Kidney (tissue), 14 donors: Measurements from ENCODE around the gene CHN2. TPM values are rescaled to one million over a fixed set of nuclear protein-coding genes. Genes with fewer than 3 reads are reported as not detected.
A peak's percentile ranks its signal among the peaks of the same experiment; 100 is the strongest.

Experiments
- DNase-seq, 5 donors: peaks; one replicate each; pipeline ENCODE4 v3.0.0-alpha.2; 2013 to 2020
- FAIRE-seq: peaks from 2 replicates; lab custom pipeline; 2012; peaks lifted over from hg19 to GRCh38; lab: Jason Lieb, UNC
- H3K27ac ChIP-seq, 2 donors: one replicate each; pipeline ENCODE4 v1.7.0; 2013; ENCODE audit warnings: low read depth in 2 of 2, low read length in 2 of 2, inconsistent platforms in 1 of 2
- H3K27me3 ChIP-seq: one replicate; pipeline ENCODE4 v1.7.1; 2013; ENCODE audit warnings: low read length, inconsistent platforms; ENCODE audit not compliant: control insufficient read depth, insufficient read depth
- H3K36me3 ChIP-seq, 3 donors: one replicate each; pipeline versions ENCODE4 v1.7.0 to v1.7.1; 2013; ENCODE audit warnings: low read length in 3 of 3, control low read depth in 1 of 3, inconsistent platforms in 1 of 3; ENCODE audit not compliant: insufficient read depth in 3 of 3, control insufficient read depth in 2 of 3
- H3K4me1 ChIP-seq, 3 donors: one replicate each; pipeline versions ENCODE4 v1.7.0 to v1.7.1; 2013; ENCODE audit warnings: low read length in 3 of 3, inconsistent platforms in 1 of 3, low read depth in 1 of 3; ENCODE audit not compliant: control insufficient read depth in 2 of 3, insufficient read depth in 2 of 3
- H3K4me3 ChIP-seq, 3 donors: one replicate each; pipeline versions ENCODE4 v1.7.0 to v1.8.1; 2013; ENCODE audit warnings: low read length in 3 of 3, control low read depth in 1 of 3, inconsistent platforms in 1 of 3
- H3K9ac ChIP-seq, 3 donors: one replicate each; pipeline versions ENCODE4 v1.7.0 to v1.7.1; 2013; ENCODE audit warnings: low read length in 3 of 3, control low read depth in 1 of 3, inconsistent platforms in 1 of 3
- H3K9me3 ChIP-seq, 3 donors: one replicate each; pipeline versions ENCODE4 v1.7.0 to v1.7.1; 2013; ENCODE audit warnings: low read length in 3 of 3, control low read depth in 1 of 3, inconsistent platforms in 1 of 3; ENCODE audit not compliant: control insufficient read depth in 2 of 3, insufficient read depth in 1 of 3
- intact Hi-C: fragments of 100-400 bp; cut with DNase I; formaldehyde crosslinking; loops from one replicate; pipeline ENCODE4 v1.11.1; 2022
- polyA plus RNA-seq: library from polyadenylated mRNA; stranded (reverse); fragments of 350-450 nt; fragmentation: Illumina TruSeq; extraction: RNeasy Lipid Tissue Mini Kit (QIAGEN cat#74804); gene quantifications from one replicate; pipeline ENCODE4 v1.2.3, GENCODE V29; 2014; ENCODE audit warnings: low read depth, low replicate concordance; ENCODE audit not compliant: insufficient read depth
- total RNA-seq: library from RNA; stranded (reverse); fragmentation: NEBNext Ultra II Directional; extraction: Animal tissue kit (Norgen Biotek cat#: 25700); gene quantifications from one replicate; pipeline ENCODE4 v1.2.1, GENCODE V29; 2021
- TF ChIP-seq, protein P1 (sequence below): IDR thresholded peaks from 3 replicates; pipeline ENCODE4 v1.5.1; 2012; ENCODE audit warnings: mild to moderate bottlenecking, moderate library complexity, borderline replicate concordance; ENCODE audit not compliant: insufficient read depth; ENCODE audit errors: extremely low read depth
- donor health status: control.
- donor health status: control.
- donor health status: control.
- donor health status: control.
- donor health status: control.
- donor health status: DM: yes; HTN: yes; CAD: no.
- donor health status: Normal renal cell carcinoma (clear cell type).

CHN2 gene
- total and polyA plus RNA-seq, 2 donors from 2014 or later: 7.4 to 22.5 TPM

DNA sequence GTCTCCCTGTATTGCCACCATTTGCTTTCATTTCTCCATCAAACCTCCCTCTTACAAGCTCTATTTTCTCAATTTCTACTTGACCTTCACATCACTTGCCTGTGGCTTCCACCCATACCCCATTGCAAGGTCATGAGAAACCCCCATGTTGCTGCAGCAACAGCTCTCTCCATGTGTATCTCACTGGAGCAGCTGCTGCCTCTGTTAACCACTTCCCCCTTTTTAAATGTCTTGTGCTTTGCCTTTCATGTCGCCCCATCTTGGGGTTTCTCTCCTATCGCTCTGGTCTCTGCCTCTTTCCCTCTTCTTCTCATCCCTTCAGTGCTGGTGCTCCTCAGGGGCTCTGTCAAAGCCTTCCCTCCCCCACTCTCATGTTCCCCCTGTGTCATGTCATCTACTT lies 148.8 kb downstream of the CHN2 start:
- Histone ChIP-seq H3K4me3 (no peak overlapping the region), H3K27me3 (no peaks in the 10 kb centered on the region), H3K9me3 (no peaks in the 10 kb centered on the region), H3K4me1 (peaks cover 0 to 4% (median 0%) of the 10 kb centered on the region in 3 donors), H3K27ac (no peak overlapping the region), H3K36me3 (no peaks in the 10 kb centered on the region), H3K9ac (no peak overlapping the region)
- intact Hi-C loops: no loop called here
- no peak for DNase-seq
- FAIRE-seq: no peak
- TF ChIP-seq, protein P1, sequence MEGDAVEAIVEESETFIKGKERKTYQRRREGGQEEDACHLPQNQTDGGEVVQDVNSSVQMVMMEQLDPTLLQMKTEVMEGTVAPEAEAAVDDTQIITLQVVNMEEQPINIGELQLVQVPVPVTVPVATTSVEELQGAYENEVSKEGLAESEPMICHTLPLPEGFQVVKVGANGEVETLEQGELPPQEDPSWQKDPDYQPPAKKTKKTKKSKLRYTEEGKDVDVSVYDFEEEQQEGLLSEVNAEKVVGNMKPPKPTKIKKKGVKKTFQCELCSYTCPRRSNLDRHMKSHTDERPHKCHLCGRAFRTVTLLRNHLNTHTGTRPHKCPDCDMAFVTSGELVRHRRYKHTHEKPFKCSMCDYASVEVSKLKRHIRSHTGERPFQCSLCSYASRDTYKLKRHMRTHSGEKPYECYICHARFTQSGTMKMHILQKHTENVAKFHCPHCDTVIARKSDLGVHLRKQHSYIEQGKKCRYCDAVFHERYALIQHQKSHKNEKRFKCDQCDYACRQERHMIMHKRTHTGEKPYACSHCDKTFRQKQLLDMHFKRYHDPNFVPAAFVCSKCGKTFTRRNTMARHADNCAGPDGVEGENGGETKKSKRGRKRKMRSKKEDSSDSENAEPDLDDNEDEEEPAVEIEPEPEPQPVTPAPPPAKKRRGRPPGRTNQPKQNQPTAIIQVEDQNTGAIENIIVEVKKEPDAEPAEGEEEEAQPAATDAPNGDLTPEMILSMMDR: no peak

GRCh38 chr7:29344334-29344978 lies 149.9 kb downstream of the CHN2 start:
- FAIRE-seq (no peak), DNase-seq (no peak)
- TF ChIP-seq, protein P1: no peak
- Histone ChIP-seq H3K9me3 (no peaks in the 10 kb centered on the region), H3K36me3 (no peaks in the 10 kb centered on the region), H3K4me3 (no peak overlapping the region), H3K4me1 (peaks cover 0 to 4% (median 0%) of the 10 kb centered on the region in 3 donors), H3K9ac (no peak overlapping the region), H3K27ac (no peak overlapping the region), H3K27me3 (no peaks in the 10 kb centered on the region)
- intact Hi-C loops: no loop called here

DNA sequence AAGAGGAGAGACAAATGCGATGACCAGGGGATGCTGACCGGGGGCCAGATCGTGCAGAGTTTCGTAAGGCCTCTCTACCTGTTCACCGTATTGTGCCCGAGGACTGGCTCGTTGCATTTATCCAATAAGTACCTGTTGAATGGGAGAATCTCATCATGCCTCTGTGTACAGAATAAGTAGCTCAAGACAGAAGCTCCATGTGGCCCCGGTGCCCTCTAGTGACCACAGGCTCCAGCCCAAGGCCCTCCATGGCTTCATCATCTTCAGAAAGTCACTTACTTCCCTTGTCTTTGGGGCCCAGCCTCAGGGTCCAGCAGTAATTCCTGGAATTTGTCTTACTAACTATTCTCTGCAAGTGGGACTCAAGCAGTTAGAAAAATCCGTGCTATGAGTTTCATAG lies 151.0 kb downstream of the CHN2 start:
- TF ChIP-seq, protein P1: peak; percentile 47
- Histone ChIP-seq H3K9me3 (no peaks in the 10 kb centered on the region), H3K4me1 (peaks cover 0 to 4% (median 0%) of the 10 kb centered on the region in 3 donors), H3K4me3 (no peak overlapping the region), H3K27ac (no peak overlapping the region), H3K9ac (no peak overlapping the region), H3K27me3 (no peaks in the 10 kb centered on the region), H3K36me3 (no peaks in the 10 kb centered on the region)
- peak in 4 of 5 donors; percentile 50 to 71 (median 55) for DNase-seq
- intact Hi-C loops: no loop called here
- no peak for FAIRE-seq
